ENCODE results near the gene TAS2R43. TPM values are rescaled to one million over a fixed set of nuclear protein-coding genes. Genes with fewer than 3 reads are reported as not detected.
"Not testable (repeated sequence)": the region's sequence is repeated elsewhere in the genome, so short reads cannot be mapped to it uniquely, and the experiment has no call there.

The TAS2R43 gene, protein sequence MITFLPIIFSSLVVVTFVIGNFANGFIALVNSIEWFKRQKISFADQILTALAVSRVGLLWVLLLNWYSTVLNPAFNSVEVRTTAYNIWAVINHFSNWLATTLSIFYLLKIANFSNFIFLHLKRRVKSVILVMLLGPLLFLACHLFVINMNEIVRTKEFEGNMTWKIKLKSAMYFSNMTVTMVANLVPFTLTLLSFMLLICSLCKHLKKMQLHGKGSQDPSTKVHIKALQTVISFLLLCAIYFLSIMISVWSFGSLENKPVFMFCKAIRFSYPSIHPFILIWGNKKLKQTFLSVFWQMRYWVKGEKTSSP
- total RNA-seq = 0.40 and 1.3 TPM in 2 replicates

DNA sequence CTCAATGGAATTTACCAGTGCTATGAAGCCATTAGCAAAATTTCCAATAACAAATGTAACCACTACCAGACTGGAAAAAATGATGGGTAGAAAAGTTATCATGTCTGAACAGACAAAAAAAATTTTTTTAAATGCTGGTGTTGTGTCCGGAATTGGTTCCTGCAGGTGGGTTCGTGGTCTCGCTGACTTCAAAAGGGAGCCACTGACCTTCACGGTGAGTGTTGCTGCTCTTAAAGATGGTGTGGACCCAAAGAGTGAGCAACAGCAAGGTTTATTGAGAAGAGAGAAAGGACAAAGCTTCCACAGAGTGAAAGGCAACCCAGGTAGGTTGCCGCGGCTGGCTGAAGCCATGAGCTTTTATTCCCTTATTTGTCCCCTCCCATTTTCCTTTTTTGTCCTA lies at the start of gene TAS2R43:
Gene TAS2R43 (minus strand): TSS at position 186 of the 400 bp plus-strand sequence. CDS start 84 bp downstream, at position 102.
- no peak for DNase-seq (ENCODE audit: low read depth, low spot score)

DNA sequence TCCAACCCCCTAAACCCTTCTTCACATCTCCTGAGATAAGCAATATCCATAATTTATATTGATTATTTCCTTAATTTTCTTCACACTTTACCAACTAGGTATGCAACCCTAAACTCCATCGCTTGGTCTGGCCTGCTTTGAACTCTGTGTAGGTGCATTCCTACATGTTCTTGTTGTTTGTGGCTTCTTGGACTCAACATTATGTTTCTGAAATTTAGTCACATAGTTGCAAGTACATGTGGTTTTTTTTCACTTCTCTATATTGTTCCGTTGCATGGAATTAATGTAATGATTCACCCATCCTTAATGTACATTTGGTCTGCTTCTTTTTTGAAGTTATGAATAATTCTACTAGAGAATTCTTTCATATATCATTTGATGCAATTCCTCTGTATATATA lies 44.0 kb upstream of the TAS2R43 start:
- DNase-seq (ENCODE audit: low read depth, low spot score) = no peak

DNA sequence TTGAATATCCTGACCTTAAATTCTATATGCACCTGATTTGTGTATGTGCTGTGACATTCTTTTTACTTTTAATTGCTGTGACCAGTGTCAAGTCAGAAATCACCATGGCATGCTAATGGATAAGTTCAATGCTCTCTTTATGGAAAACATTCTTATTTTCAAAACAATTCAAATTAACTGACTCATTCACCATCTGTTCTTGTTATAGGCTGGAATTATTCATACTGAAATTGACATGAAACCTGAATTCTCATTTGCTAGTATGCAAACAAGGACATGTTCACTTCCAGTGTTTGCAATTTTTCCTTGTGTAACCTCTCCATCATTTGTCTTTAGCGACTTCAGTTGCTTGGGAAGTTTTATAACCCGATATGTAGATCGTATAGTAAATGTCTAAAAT lies 42.2 kb upstream of the TAS2R43 start, which contains the start of gene TAS2R30:
Gene TAS2R30 (minus strand): TSS at position 340 of the 400 bp plus-strand sequence. CDS start 400 bp downstream, outside the sequence.
- DNase-seq (ENCODE audit: low read depth, low spot score) = no peak

DNA sequence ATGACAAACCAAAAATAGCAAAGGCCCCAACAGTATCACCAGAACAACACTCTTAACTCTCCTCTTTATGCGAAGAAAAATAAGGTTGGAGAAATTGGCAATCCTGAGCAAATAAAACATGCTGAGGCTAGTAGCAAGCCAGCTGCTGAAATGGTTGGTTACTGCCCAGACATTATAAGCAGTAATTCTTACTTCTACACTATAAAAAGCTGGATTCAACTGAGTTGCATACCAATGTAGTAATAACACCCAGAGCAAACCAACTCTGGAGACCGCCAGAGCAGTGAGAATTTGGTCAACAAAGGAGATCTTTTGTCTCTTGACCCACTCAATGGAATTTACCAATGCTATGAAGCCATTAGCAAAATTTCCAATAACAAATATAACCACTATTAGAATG lies 41.7 kb upstream of the TAS2R43 start:
- no peak for DNase-seq (ENCODE audit: low read depth, low spot score)

DNA sequence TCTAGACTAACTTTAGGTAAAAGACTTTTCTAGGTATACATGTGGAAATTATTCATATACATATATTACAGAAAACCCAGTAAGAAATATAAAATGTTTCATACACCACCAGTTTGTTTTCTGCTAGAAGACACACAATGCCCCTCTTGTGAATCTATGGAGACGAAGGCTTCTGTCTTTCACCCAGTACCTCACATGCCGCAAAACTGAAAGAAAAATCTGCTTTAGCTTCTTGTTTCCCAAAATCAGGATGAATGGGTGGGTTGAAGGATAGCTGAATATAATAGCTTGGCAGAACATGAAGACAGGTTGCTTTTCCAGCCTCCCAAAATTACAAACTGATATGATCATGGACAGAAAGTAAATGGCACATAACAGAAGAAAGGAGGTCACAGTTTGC lies 41.0 kb upstream of the TAS2R43 start:
- DNase-seq (ENCODE audit: low read depth, low spot score) = no peak

DNA sequence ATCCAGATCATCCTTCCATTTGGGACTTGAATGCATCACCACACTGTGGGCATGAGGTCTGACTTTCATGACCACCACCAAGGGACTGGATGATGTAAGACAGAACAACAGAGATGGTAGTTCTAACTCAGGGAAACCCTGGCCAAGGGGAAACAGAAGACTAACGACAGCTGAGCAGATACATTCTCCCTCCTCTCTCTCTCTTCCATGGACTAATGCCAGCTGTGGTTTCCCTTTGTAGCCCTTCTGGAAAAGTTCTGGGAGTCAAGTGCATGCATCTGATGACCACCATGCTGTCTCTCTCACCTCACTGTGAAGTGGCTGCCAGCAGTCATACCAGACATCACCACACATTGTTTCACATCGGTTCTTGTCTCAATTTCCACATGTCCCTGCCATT lies 38.9 kb upstream of the TAS2R43 start:
- no peak for DNase-seq (ENCODE audit: low read depth, low spot score)

DNA sequence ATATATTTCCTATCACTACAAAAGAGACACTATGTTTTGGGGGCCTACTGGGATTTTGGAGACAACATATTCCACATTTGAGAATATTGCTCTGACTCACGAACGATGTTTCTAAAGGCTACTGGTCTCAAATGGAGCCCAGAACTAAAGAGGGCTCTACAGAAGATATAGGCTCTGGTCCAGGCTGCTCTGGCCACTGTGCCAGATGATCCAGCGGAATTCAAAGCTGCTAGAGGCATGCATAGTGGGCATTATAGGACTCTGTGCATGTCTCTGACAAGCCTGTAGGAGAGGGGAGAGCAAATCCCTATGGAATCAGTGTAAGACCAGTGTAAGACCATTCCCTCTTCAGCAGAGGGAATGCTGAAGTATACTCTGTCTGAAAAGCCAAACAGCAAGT lies 38.3 kb upstream of the TAS2R43 start:
- DNase-seq (ENCODE audit: low read depth, low spot score) = no peak

DNA sequence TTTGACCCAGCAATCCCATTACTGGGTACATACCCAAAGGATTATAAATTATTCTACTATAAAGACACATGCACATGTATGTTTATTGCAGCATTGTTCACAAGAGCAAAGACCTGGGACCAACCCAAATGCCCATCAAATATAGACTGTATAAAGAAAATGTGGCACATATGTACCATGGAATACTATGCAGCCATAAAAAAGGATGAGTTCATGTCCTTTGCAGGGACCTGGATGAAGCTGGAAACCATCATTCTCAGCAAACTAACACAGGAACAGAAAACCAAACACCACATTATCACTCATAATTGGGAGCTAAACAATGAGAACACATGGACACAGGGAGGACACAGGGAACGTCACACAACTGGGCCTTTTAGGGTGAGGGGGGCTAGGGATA lies 22.0 kb upstream of the TAS2R43 start:
- DNase-seq (ENCODE audit: low read depth, low spot score) = not testable (repeated sequence)

DNA sequence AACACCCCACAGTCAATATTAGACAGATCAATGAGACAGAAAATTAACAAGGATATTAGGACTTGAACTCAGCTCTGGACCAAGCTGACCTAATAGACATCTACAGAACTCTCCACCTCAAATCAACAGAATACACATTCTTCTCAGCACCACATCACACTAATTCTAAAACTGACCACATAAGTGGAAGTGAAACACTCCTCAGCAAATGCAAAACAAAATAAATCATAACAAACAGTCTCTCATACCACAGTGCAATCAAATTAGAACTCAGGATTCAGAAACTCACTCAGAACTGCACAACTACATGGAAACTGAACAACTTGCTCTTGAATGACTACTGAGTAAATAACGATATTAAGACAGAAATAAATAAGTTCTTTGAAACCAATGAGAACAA lies 19.1 kb upstream of the TAS2R43 start:
- not testable (repeated sequence) for DNase-seq (ENCODE audit: low read depth, low spot score)

DNA sequence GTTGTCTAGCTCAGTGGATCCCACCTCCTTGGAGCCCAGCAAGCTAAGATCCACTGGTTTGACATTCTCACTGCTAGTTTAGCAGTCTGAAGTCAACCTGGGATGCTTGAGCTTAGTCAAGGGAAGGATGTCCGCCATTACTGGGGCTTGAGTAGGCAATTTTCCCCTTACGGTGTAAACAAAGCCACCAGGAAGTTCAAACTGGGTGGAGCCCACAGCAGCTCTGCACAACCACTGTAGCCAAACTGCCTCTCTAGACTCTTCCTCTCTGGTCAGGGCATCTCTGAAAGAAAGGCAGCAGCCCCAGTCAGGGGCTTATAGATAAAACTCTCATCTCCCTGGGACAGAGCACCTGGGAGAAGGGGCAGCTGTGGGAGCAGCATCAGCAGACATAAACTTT lies 16.7 kb upstream of the TAS2R43 start:
- no peak for DNase-seq (ENCODE audit: low read depth, low spot score)

DNA sequence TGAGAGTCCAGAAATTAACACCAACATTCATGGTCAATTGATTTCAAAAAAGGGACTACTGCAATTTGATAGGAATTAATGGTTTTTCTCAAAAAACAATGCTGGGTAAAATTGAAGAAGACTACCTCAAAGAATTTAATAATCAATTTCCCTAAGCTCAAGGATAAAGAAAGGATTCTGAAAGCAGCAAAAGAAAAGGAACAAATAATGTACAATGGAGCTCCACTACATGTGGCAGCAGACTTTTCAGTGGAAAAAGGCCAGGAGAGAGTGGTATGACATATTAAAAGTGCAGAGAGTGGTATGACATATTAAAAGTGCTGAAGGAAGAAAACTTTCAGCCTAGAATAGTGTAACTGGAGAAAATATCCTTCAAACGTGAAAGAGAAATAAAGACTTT lies 15.6 kb upstream of the TAS2R43 start:
- DNase-seq (ENCODE audit: low read depth, low spot score) = no peak

DNA sequence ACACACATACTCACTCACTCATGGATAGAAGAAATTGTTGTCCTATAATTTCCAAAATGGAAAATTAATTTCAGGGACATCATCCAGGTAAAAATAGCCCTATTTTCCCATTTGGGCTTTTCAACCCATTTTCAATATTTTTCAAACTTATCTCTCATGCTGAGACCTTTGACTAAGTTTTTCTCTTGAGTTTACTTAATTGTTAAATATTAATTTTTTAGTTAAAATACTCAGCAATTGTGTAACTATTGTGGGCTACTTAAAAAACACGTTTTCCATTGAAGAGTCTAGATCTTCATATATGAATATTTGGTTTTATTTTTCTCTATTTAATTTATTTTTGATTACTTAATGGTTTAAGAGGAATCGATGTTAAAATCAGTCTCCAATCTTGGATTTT lies 14.2 kb upstream of the TAS2R43 start:
- DNase-seq (ENCODE audit: low read depth, low spot score) = no peak

DNA sequence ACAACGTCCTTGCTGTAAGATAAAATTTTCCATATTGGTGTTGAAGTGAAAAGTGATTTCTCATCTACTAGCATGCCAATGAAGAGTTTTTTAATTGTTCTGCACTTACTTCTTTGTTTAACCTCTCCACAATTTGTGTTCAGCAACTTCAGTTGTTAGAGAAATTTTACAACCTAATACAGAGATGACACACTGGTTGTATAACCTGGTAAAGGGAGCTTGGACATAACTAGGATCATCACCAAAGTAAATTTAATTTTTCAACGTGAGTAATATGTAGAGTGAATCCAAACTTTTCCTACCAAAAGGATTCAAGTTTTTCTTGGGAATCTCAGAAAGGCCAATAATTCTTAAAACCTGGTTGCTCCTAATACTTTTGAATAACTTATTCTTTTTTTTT lies 13.4 kb upstream of the TAS2R43 start:
- no peak for DNase-seq (ENCODE audit: low read depth, low spot score)

DNA sequence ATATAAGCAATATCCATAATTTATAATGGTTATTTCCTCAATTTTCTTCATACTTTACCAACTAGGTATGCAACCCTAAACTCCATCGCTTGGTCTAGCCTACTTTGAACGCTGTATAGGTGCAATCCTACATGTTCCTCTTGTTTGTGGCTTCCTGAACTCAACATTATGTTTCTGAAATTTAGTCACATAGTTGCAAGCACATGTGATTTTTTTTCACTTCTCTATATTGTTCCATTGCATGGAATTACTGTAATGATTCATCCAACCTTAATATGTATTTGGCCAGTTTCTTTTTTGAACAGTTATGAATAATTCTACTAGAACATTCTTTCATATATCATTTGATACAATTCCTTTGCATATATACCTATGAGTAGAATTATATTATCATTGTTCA lies 2.8 kb upstream of the TAS2R43 start:
- DNase-seq (ENCODE audit: low read depth, low spot score) = not testable (repeated sequence)

DNA sequence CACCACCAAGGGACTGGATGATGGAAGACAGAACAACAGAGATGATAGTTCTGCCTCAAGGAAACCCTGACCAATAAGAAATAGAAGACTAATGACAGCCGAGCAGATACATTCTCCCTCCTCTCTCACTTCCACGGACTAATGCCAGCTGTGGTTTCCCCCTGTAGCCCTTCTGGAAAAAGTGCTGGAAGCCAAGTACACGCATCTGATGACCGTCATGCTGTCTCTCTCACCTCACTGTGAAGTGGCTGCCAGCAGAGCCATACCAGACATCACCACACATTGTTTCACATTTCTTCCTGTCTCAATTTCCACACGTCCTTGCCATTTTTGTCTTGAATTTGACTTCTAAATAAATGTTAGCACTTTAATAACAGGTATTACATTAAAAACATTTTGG lies 2.9 kb downstream of the TAS2R43 start:
- no peak for DNase-seq (ENCODE audit: low read depth, low spot score)

DNA sequence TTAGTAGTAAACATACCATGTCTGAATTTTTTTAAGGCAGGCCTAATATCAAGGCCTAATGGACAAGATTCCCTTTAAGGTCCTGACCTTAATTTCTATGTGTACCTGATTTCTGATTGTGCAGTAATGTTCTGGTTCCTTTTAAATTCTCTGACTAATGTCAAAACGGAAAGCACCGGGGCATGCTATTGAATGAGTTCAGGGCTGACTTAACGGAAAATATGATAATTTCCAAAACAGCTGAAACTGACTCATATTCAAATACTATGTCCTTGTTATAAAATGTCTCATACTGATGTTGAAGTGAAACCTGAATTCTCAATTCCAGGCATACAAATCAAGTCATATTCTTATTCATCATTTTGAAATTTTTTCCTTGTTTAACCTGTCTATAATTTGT lies 6.7 kb downstream of the TAS2R43 start:
- DNase-seq (ENCODE audit: low read depth, low spot score) = peak; percentile 39

DNA sequence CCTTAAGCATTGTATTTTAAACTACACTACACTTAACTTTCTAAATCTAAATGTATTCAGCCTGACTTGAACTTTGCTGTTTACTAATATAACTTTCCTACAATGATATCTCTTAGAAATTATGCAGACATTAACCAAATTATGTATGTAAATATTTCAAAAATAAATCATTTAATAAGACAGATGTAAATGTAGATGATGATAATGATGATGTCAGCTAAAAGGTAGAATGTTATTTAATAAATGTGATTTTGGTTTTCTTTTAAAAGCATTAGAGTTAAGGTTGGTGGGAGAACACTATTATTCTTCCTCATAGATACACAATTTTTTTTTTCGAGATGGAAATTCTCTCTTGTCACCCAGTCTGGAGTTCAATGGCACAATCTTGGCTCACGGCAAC lies 10.1 kb downstream of the TAS2R43 start:
- no peak for DNase-seq (ENCODE audit: low read depth, low spot score)

DNA sequence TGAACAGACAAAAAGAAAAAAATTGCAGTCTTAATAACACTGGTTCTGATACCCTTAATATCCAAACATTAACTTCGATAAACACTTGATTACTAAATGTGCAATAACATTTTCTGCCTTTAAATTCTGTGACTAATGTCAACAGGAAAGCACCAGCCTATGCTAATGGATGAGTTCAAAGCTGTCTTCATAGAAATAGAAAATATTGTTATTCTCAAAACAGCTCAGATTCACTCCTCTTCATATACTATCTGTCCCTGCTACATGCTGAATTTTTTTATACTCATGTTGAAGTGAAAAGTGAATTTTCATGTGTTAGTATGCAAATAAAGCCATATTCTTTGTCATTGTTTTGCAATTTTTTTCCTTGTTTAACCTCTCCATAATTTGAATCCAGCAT lies 13.9 kb downstream of the TAS2R43 start:
- no peak for DNase-seq (ENCODE audit: low read depth, low spot score)

DNA sequence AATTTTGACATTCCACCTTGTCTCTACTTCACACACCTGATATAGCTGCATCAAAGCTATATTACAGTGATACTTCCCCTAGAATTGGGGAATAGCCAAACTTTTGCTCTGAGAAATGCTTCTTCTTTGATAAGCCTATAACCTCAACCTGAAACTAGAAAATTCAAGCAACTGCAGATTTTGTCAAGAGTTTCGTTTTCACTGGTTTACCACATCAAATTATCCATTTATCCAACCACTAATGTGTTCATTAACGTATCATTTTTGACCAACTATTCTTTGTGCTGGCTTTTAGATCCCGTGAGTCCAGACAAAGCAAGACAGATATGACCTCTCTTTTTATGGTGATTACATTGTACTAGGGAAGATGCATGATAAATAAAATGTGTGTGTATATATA lies 16.5 kb downstream of the TAS2R43 start:
- no peak for DNase-seq (ENCODE audit: low read depth, low spot score)

DNA sequence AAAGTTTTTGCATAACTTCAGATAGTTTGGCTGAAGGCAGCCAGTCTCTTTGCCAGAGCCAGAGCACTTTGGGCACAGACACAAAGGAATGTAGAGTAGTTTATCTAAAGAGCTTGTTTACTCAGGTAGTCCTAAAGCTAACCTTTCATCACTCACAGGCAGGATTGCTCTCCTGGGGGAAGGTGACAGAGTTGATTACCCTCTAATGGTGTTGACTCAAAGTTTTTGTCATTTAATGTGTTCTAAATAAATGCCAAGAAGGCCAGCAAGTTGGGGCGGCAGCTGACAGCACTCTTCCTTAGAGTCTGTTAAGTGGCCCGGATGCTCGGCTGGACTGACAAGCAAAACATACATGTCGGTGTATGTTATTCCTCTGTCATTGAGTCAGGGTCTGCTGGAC lies 20.7 kb downstream of the TAS2R43 start:
- no peak for DNase-seq (ENCODE audit: low read depth, low spot score)

DNA sequence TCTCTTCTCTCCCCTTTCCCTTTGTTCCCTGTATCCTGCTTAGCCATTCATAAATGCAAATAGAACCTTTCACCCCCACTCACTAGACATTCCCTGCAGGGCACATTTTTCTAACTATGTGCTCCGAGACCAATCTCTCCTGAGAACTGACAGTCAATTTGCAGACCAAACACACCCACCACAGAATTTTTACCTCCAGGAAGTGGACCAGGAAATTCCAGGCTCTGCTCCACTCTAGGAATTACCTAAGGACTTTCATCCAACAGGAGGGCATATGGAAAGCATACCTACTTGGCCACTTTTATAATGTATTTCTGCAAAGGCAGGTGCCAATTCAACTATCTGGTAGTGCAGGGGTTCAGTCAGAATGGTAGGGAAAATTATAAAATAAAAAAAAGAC lies 21.1 kb downstream of the TAS2R43 start:
- DNase-seq (ENCODE audit: low read depth, low spot score) = no peak

DNA sequence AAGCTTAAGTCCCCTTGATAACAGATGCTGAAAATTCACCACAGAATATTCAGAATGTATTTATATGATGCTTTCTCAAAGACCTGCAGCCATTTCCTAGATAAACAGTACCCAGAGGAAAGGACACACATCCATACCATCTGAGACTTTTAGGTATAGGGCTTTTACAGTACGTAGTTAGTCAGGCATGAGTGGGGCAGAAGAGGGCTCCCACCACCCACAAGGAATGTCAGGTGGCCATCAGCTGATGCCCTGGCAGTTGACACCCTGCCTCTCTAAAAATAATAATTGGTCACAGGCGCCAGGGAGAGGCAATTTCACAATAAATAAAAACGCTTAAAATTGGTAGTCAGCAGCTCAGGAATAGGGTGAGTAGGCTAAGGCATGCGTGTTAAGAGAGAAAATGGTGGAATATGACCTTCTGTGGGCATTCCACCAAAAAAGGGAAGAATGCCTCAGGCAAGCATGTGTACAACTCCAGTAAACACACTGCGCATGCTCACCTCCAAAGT lies 22.2 kb downstream of the TAS2R43 start:
- DNase-seq (ENCODE audit: low read depth, low spot score) = no peak

DNA sequence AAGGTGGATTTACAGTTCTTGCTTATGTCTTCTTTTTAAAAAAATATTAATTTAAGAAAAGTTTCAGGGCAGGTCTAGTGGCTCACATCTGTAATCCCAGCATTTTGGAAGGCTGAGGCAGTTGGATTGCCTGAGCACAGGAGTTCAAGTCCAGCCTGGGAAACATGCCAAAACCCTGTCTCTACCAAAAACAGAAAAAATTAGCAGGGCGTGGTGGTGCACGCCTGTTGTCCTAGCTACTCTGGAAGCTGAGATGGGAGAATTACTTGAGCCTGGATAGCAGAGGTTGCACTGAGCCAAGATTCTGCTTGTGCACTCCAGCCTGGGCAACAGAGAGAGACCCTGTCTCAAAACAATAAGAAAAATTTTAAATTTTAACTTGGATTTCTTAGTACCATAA lies 24.6 kb downstream of the TAS2R43 start:
- no peak for DNase-seq (ENCODE audit: low read depth, low spot score)

Measured in pulmonary artery endothelial cell (primary cell).